Endometrial microvascular endothelial cells (primary cell): ENCODE data around the gene HSF4. TPM values are rescaled to one million over a fixed set of nuclear protein-coding genes. Genes with fewer than 3 reads are reported as not detected.

Experiments
- in situ Hi-C: cut with HindIII; loops from 2 replicates; pipeline ENCODE4 v1.10.0; 2017; ENCODE audit warnings: low sequenced_read_pairs, low pct_unique_long_range_greater_than_20kb; ENCODE audit errors: inconsistent ontology term
- total RNA-seq: library from RNA; depleted of rRNA; stranded (reverse); fragments of >200 nt; gene quantifications from one replicate; pipeline ENCODE4 v1.2.3, GENCODE V29; 2015; ENCODE audit errors: inconsistent ontology term

Gene HSF4
- total RNA-seq, 1 donor from 2014 or later: not detected

DNA sequence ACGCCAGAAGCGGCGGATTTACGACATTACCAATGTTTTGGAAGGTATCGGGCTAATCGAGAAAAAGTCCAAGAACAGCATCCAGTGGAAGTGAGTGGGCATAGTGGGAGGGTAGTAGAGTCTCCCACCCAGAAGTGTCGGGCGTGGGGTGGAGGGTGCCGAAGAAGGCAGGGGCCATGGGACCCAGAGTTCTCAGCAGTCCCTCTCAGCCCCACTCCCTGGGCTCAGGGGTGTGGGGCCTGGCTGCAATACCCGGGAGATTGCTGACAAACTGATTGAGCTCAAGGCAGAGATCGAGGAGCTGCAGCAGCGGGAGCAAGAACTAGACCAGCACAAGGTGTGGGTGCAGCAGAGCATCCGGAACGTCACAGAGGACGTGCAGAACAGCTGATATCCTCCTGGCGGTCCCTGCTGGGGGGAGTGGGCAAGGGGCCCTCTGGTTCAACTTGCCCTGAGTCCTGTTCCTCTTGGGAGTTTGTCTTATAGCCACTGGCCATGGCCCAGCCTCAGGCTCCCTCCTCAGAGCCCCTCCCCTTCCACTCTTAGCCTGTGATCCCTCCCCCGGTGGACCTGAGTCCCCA is 28.3 kb downstream of the HSF4 start:
- in situ Hi-C loops: no loop called here

- in situ Hi-C loops: no loop called here
These were observed 29.0 kb downstream of the HSF4 start for GRCh38 chr16:67193536-67193935.

DNA sequence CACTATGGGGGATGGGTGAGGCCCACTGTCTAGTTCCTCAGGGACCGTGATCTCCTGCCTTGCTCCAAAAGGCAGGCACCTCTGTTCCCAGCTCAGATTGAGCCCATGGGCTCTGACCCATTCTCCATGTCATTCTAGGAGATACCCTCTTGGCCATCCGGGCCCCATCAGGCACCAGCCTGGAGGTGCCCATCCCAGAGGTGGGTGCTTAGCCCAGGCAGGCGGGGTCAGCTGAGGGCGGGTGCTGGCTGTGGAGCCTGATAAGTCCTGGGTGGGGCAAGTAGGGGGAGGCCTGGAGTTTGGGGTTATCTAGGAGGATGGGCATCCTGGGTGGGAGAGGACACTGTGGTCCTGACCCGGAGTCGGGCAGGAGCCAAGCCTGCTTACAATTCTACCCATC is 29.7 kb downstream of the HSF4 start:
- in situ Hi-C loops: no loop called here

DNA sequence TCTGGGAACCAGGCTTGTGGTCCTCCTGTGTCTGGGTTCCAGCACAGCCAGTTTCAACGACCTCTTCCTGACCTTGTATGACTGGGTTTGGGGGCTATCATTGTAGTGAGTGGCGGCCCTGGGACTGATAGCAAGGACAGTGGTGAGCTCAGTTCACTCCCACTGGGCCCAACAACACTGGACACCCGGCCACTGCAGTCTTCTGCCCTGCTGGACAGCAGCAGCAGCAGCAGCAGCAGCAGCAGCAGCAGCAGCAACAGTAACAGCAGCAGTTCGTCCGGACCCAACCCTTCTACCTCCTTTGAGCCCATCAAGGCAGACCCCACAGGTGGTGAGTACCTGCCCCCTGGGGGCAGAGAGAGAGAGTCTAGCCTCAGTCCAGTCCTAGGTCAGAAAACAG is 31.1 kb downstream of the HSF4 start:
- in situ Hi-C loops: no loop called here

DNA sequence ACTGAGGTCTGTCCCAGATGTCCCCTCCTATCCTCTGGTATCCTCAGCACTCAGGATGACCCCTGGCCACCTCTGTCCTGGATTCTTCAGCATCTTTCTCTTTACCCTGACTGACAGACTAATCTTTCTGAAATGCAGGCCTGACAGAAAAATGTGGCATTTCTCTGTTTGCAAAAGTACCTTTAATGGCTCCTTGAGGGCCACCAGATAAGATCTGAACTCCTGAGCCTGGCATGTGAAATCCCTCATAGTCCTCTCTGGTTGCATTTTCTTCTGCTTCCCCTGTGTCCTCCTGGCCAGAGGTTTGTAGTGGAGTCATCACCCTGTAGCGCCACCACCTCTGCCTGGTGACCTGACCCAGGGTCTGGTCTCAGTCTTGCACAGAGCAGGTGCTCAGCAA is 32.3 kb downstream of the HSF4 start:
- in situ Hi-C loops: no loop called here

DNA sequence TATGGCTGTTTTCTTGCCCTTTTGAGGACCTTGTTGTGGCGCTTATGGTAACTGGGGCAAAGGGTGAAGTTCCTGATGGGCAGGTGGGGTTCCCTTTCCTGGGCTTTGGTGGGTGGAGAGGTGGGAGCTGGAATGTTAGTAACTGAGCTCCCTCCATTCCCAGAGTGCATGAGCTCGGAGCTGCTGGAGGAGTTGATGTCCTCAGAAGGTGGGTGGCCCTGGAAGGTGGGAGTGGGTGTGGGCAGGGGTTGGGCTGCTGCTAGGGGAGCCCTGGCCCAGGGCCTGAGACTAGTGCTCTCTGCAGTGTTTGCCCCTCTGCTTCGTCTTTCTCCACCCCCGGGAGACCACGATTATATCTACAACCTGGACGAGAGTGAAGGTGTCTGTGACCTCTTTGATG is 33.2 kb downstream of the HSF4 start:
- in situ Hi-C loops: no loop called here

GRCh38 chr16:67198238-67198734 is 33.7 kb downstream of the HSF4 start:
- in situ Hi-C loops: no loop called here

GRCh38 chr16:67199011-67199807 is 34.7 kb downstream of the HSF4 start, which contains the start of gene ELMO3:
Gene ELMO3, plus strand, starts transcription at chr16:67199131. Its CDS starts 196 bp downstream, at chr16:67199327.
- in situ Hi-C loops: no loop called here

DNA sequence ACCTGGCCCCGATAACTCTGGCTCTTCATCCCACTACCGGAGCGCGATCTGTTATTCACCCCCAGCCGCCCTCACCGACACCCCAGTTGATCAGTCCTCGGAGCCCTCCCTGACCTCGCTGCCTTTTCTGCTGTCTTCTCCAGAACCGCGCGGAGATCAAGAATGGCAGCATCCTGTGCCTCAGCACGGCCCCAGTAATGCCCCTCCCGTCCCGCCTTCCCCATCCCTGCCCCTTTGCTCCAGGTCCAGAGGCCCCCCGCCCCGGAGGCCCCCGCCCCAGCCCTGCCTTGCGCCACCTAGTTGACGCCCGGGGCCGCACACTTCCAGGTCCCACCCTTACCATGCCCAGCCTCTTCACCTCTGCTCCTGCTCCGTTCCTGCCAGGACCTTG is 35.3 kb downstream of the HSF4 start:
- in situ Hi-C loops: no loop called here

GRCh38 chr16:67200491-67200890 is 35.9 kb downstream of the HSF4 start:
- in situ Hi-C loops: no loop called here

DNA sequence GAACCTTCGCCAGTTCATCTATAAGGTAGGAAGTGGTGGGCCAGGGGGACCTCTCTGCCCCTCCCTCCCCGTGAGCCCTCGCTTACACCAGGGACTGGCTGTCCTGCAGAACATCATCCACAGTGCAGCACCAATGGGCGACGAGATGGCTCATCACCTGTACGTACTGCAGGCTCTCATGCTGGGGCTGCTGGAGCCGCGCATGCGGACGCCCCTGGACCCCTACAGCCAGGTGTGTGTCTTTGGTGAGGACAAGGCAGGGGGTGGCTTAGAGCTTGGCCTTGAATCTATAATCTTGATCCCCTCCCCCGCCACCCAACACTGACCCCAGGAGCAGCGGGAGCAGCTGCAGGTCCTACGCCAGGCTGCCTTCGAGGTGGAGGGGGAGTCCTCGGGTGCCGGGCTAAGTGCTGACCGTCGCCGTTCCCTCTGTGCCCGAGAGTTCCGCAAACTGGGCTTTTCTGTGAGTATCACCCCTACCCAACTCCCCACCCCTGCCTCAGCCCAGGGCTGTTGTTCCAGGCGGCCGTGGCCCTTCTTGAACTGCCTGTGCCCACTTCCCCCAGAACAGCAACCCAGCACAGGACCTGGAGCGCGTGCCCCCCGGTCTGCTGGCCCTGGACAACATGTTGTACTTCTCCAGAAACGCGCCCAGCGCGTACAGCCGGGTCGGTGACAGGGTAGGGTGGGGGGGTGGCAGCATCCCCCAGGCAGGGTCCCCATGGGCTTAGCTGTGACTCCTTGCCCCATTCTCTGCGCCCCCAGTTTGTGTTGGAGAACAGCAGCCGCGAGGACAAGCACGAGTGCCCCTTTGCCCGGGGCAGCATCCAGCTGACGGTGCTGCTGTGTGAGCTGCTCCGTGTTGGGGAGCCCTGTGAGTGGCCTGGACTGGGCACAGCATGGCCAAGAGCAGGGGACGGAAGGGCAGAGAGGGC is 37.1 kb downstream of the HSF4 start:
- in situ Hi-C loops: no loop called here

- in situ Hi-C loops: no loop called here
These were observed 37.9 kb downstream of the HSF4 start for GRCh38 chr16:67202426-67202825.

DNA sequence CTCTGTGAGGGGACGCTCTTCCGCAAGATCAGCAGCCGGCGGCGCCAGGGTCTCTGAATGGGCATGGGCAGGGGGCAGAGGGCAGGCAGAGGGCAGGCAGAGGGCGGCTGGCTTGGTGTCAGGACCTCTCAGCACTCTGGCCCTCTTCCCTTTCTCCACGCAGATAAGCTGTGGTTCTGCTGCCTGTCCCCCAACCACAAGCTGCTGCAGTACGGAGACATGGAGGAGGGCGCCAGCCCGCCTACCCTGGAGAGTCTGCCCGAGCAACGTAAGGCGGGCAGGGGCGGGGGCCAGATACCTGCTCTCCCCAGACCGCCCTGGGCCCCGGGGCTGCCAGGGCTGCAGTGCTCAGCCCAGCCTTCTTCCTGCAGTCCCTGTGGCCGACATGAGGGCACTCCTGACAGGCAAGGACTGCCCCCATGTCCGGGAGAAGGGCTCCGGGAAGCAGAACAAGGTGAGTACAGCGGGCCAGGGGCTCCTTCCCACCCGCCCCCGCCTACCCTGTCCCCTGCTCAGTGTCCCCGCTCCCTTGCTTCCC is 38.5 kb downstream of the HSF4 start:
- in situ Hi-C loops: no loop called here

- in situ Hi-C loops: no loop called here
These were observed 39.5 kb downstream of the HSF4 start for GRCh38 chr16:67204076-67204475.

DNA sequence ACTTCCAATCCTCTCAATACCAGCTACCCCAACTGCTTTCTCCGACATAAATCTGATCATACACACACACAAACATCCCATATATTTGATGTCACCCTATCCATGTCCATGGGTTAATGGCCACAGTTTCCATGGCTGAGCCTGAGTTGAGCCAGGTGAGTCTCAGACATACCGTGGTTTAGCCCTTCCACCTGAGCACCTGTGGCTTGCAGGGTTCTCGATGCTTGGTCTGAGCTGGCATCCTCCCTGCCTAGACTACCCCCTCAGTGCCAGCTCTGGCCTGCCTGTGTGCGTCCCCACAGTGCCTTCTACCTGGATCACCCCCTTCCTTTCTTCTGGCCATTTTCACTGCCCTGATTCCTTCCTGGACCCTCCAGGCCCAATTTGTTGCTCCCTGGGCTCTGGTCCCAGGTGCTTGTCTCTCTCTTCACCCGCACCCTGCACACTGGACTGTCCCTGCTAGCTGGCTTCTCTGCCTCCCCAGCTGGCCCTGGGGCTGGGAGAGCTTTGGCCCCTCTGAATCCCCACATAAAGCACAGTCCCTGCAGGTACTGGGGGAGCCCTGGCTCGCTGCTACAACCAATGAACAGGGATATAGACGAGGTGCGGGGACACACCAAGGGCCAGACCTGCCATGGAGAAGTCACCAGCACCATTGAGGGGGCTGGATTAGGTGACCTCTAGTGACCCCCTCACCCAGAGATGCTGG is 41.7 kb downstream of the HSF4 start:
- in situ Hi-C loops: no loop called here

- in situ Hi-C loops: no loop called here
These were observed 42.3 kb downstream of the HSF4 start for GRCh38 chr16:67206838-67207248.

GRCh38 chr16:67207249-67208091 is 42.9 kb downstream of the HSF4 start:
- in situ Hi-C loops: no loop called here
